HFFc6 (cell line): ENCODE measurements around the gene DNAAF3. TPM values are rescaled to one million over a fixed set of nuclear protein-coding genes. Genes with fewer than 3 reads are reported as not detected.

Experiments
- DNase-seq: peaks from one replicate; pipeline ENCODE4 v3.0.0-alpha.2; 2018
- H3K27ac Mint-ChIP-seq: 2 replicates; pipeline ENCODE4 v1.8.0; 2020; ENCODE audit warnings: mild to moderate bottlenecking, mixed read lengths
- H3K27me3 Mint-ChIP-seq: 2 replicates; pipeline ENCODE4 v1.8.0; 2021; ENCODE audit warnings: mild to moderate bottlenecking, moderate library complexity, mixed read lengths; ENCODE audit not compliant: insufficient read depth
- H3K36me3 Mint-ChIP-seq: 2 replicates; pipeline ENCODE4 v1.8.0; 2021; ENCODE audit warnings: low read depth, mixed read lengths
- H3K4me1 Mint-ChIP-seq: 2 replicates; pipeline ENCODE4 v1.8.0; 2020; ENCODE audit warnings: low read depth, mixed read lengths
- H3K4me3 Mint-ChIP-seq: 2 replicates; pipeline ENCODE4 v1.8.0; 2020; ENCODE audit warnings: mild to moderate bottlenecking, moderate library complexity, mixed read lengths
- H3K9me3 Mint-ChIP-seq: 2 replicates; pipeline ENCODE4 v1.8.0; 2020; ENCODE audit warnings: mild to moderate bottlenecking, mixed read lengths
- CTCF ChIP-seq: fragments of 200-600 bp; sonication (generic); IDR thresholded peaks from 2 replicates; pipeline ENCODE4 v1.5.0; 2021; ENCODE audit warnings: antibody characterized with exemption, mild to moderate bottlenecking
- total RNA-seq, 6 experiments: library from RNA; stranded (reverse); fragmentation: NEBNext Ultra II Directional; extraction: Animal tissue kit (Norgen Biotek cat#: 25700); gene quantifications; 2 replicates in 1 of 6; 3 replicates in 5 of 6; pipeline ENCODE4 v1.2.3, GENCODE V29; 2021

Gene DNAAF3
- total RNA-seq, 6 experiments from 2014 or later, result 0.20 to 1.1 (median 0.72) TPM

GRCh38 chr19:55118401-55118991, 47.9 kb downstream of the DNAAF3 start:
- H3K4me1 Mint-ChIP-seq, result peaks cover 31% of the 10 kb centered on the region
- H3K9me3 Mint-ChIP-seq, result no peaks in the 10 kb centered on the region
- H3K27ac Mint-ChIP-seq, result peak overlapping the region; percentile 97; the same call in 1 of the 2 replicates
- peaks cover 10% of the 10 kb centered on the region for H3K36me3 Mint-ChIP-seq
- DNase-seq, result no peak
- H3K27me3 Mint-ChIP-seq, result peaks cover 20% of the 10 kb centered on the region
- TF ChIP-seq CTCF, result no peak
- H3K4me3 Mint-ChIP-seq, result peak overlapping the region; percentile 95

DNA sequence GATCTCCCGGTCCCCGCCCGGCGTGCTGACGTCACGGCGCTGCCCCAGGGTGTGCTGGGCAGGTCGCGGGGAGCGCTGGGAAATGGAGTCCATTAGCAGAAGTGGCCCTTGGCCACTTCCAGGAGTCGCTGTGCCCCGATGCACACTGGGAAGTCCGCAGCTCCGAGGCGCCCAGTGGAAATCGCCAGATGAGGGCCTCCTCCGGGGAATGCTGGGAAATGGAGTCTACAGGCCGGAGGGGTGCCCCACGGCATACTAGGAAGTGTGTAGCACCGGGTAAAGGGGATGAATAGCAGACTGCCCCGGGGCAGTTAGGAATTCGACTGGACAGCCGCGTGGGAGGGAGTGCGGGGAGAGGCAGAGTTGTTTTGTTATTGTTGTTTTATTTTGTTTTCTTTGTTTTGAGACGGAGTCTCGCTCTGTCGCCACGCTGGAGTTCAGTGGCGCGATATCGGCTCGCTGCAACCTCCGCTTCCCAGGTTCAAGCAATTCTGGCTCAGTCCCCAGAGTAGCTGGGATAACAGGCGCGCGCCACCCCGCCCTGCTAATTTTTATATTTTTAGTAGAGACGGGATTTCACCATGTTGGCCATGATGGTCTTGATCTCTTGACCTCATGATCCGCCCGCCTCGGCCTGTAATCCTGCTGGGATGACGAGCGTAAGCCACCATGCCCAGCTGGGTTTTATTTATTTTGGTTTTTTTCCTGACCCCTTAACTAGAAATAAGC, 48.6 kb downstream of the DNAAF3 start:
- no peaks in the 10 kb centered on the region for H3K9me3 Mint-ChIP-seq
- peak overlapping the region; percentile 95 for H3K4me3 Mint-ChIP-seq
- H3K4me1 Mint-ChIP-seq, result peaks cover 34% of the 10 kb centered on the region
- peaks cover 16% of the 10 kb centered on the region for H3K27me3 Mint-ChIP-seq
- peaks cover 10% of the 10 kb centered on the region for H3K36me3 Mint-ChIP-seq
- DNase-seq, result peak; percentile 99
- peak; percentile 20; the same call in 1 of the 2 replicates for TF ChIP-seq CTCF
- peak overlapping the region; percentile 97 for H3K27ac Mint-ChIP-seq

DNA sequence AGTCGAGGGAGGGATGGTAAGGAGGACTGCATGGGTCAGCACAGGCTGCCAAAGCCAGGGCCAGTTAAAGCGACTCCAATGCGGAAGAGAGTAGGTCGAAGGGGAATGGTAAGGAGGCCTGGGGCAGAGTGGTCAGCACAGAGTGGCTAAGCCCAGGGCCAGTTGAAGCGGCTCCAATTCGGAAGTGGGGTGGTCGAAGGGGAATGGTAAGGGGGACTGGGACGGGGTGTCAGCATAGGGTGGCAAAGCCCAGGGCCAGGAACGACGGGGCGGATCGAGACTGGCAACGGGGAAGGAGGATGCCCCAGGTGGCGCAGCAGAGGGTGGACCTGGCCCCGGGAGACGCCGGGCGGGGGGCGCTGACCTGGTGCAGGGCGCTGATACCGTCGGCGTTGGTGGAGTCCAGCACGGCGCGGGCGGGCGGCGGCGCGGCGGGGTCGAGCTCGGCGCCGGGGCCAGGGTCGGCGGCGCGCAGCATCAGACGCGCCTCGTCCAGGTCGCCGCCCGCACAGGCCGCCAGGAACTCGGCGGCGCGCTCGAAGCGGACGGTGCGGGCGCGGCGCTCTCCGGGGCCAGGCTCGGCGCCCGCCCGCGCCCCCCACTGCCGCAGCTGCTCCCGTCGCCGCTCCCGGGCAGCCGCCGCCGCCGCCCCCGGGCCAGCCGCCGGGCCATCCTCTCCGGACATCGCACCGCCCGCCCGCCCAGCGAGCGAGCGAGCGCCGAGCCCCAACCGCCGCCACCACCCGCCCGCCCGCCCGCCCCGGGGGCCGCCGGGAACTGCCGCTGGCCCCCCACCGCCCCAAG, 49.4 kb downstream of the DNAAF3 start, which contains the start of gene PPP1R12C:
Gene PPP1R12C, minus strand, starts transcription at position 779 of the 804 bp plus-strand sequence. Its CDS starts 94 bp downstream, at position 685.
- peaks cover 11% of the 10 kb centered on the region for H3K27me3 Mint-ChIP-seq
- peak within 1 kb of the TSS; percentile 97 for H3K4me3 Mint-ChIP-seq
- no peak for DNase-seq

DNA sequence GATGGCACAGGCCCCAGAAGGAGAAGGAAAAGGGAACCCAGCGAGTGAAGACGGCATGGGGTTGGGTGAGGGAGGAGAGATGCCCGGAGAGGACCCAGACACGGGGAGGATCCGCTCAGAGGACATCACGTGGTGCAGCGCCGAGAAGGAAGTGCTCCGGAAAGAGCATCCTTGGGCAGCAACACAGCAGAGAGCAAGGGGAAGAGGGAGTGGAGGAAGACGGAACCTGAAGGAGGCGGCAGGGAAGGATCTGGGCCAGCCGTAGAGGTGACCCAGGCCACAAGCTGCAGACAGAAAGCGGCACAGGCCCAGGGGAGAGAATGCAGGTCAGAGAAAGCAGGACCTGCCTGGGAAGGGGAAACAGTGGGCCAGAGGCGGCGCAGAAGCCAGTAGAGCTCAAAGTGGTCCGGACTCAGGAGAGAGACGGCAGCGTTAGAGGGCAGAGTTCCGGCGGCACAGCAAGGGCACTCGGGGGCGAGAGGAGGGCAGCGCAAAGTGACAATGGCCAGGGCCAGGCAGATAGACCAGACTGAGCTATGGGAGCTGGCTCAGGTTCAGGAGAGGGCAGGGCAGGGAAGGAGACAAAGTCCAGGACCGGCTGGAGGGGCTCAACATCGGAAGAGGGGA, 50.1 kb downstream of the DNAAF3 start:
- peak overlapping the region; percentile 97 for H3K4me3 Mint-ChIP-seq
- H3K27ac Mint-ChIP-seq, result peak overlapping the region; percentile 94
- peaks cover 10% of the 10 kb centered on the region for H3K36me3 Mint-ChIP-seq
- peaks cover 8% of the 10 kb centered on the region for H3K27me3 Mint-ChIP-seq
- TF ChIP-seq CTCF, result no peak
- DNase-seq, result peak; percentile 73
- peaks cover 34% of the 10 kb centered on the region for H3K4me1 Mint-ChIP-seq
- no peaks in the 10 kb centered on the region for H3K9me3 Mint-ChIP-seq

More for the DNA sequence above, 49.4 kb downstream of the DNAAF3 start, which contains the start of gene PPP1R12C:
- Mint-ChIP-seq H3K9me3 (no peaks in the 10 kb centered on the region), H3K4me1 (peaks cover 34% of the 10 kb centered on the region), H3K36me3 (peaks cover 10% of the 10 kb centered on the region), H3K27ac (peak within 1 kb of the TSS; percentile 97)
- no peak for TF ChIP-seq CTCF

DNA sequence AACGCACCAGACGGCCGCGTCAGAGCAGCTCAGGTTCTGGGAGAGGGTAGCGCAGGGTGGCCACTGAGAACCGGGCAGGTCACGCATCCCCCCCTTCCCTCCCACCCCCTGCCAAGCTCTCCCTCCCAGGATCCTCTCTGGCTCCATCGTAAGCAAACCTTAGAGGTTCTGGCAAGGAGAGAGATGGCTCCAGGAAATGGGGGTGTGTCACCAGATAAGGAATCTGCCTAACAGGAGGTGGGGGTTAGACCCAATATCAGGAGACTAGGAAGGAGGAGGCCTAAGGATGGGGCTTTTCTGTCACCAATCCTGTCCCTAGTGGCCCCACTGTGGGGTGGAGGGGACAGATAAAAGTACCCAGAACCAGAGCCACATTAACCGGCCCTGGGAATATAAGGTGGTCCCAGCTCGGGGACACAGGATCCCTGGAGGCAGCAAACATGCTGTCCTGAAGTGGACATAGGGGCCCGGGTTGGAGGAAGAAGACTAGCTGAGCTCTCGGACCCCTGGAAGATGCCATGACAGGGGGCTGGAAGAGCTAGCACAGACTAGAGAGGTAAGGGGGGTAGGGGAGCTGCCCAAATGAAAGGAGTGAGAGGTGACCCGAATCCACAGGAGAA, 50.9 kb downstream of the DNAAF3 start:
- Mint-ChIP-seq H3K36me3 (peaks cover 10% of the 10 kb centered on the region), H3K4me1 (peaks cover 34% of the 10 kb centered on the region), H3K27ac (peak overlapping the region; percentile 94), H3K9me3 (no peaks in the 10 kb centered on the region), H3K4me3 (peak overlapping the region; percentile 97), H3K27me3 (peaks cover 8% of the 10 kb centered on the region)
- no peak for TF ChIP-seq CTCF
- peak; percentile 50 for DNase-seq
